GM18526 (cell line): ENCODE measurements around the gene FYN.

ENCODE experiments used
- POLR2A ChIP-seq: IDR thresholded peaks from 3 replicates; pipeline ENCODE4 v1.6.1; 2011; ENCODE audit not compliant: insufficient read length; ENCODE audit errors: extremely low read depth

The FYN gene

DNA sequence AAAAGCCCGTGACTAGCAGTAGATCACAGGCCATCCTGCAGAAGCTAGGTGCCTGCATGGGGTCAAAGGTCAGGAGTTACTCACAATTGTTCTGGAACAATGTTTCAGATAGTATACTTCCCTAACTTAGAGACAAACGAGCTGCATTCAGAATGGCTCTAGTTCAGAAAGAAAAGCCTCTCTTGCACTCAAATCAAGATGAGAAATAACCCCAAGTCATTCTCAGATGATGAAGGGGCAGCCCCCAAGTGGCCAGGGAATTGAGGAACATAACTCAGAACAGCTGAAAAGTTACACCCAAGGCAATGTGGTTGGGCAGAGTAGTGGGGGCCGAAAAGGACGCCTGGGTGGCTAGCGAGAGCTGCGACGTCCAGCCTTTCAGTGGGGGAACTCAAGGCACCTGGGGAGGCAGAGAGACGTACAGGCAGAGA is 27.8 kb downstream of the FYN start:
- TF ChIP-seq POLR2A, result no peak

DNA sequence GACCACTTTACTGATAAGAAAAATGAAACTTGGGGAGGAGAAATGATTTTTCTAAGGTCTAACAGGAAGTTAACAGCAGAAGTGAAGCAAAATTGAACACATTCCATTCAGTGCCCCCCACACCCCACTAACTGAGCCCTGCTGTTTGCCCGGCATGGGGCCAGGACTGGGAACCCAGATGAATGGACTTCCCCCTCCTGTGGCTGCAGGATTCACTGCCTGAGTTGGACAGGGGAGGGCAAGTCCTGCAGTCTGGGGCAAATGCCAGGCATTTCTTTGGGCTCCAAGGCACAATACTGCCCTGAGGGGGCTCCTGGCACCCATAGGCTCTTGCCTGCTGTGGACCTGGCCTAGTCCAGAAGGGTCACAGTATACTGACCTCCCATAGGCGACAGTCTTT is 28.3 kb downstream of the FYN start:
- TF ChIP-seq POLR2A, result no peak

DNA sequence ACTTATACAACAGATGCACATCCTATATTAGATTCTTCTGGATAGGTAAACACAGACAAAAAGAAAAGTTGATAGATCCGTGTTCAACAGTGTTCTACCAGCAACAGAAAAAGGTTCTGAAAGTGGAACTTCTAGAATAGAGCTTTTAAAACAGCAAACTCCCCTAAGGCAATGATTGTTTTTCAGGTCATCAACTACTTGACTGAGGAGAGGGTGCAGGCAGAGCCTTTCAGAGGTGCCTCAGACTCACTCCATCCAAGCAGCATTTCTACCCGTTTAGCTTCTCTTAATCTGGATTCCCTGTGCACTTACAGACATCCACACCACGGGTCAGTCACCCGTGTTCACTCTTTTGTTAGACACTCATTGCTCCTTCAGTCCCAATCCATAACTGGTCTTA is 28.9 kb downstream of the FYN start:
- TF ChIP-seq POLR2A, result no peak

DNA sequence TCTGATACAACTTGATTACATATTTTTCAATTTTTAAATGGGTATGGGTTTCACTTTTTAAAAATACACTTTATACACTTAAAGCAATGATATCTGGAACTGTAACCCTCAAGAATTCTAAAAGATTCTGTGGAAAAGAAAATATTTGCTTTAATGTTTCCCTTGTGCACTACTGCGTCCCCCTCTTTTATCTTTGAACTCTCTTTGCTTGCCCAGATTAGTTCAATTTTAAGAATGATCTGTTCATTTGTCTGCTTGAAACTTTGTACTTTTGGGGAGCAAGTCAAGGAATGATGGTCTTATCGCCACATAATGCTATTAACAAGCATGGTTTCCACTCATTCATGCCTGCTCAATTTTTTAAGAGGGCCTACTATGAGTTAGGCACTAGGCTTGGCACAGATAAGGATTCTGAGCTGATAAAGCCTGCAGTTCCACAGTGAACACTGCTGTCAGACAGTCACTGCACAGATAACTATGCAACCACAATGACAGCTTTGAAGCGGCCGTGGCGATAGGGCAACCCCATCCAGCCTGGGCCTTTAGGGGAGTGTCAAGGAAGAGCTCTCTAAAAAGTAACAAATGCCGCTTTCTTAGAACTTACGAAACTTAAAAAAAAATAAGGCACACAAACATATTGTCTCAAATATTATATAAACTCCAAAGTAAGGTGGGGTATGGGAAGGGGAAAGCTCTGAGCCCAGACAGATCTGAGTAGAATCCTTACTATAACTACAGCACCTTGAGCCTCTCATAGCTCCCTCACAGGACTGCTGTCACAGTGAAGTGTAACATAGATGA is 29.7 kb downstream of the FYN start:
- no peak for TF ChIP-seq POLR2A

DNA sequence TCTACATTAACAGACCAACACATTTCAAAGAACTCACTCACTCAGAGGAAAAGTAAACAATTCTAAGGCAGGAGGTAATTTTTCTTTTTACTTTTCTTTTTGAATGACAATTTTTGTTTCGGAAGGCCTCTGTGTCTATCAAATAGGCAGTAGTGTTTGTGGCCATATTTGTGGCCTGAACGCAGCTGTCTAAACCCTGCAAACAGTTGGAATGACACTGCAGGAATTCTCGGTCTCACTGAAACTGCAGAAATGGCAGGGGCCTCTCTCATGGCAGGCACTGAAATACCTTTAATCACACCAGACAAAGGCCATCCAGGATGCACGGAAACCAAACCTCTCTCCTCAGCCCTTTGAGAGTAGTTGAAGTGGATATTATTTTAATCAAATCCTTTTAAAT is 30.4 kb downstream of the FYN start:
- no peak for TF ChIP-seq POLR2A

DNA sequence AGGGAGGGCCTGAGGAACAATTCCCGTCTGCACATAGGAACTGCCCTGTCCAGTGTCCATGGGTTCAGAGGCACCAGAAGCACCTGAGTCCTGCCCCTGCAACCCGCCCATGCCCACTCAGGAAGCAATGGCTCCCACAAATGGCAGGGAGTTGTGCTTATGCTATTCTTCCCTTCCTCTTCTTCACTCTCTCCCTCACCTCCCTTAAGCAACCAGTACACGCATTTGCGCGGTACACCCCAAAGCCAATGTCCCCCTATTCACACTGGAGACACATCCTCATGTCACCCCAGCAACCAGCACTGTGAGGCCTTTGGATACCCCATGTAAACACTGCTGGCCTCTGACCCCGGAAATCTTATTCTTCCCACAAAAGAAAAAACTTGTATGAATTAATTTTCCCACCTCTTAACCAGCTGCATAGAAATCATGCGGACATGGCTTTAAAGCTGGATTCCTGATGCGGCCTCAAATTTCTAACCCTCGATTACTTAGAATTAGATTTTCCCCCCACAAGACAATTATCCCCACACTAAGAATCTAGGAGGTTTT is 30.9 kb downstream of the FYN start:
- no peak for TF ChIP-seq POLR2A

DNA sequence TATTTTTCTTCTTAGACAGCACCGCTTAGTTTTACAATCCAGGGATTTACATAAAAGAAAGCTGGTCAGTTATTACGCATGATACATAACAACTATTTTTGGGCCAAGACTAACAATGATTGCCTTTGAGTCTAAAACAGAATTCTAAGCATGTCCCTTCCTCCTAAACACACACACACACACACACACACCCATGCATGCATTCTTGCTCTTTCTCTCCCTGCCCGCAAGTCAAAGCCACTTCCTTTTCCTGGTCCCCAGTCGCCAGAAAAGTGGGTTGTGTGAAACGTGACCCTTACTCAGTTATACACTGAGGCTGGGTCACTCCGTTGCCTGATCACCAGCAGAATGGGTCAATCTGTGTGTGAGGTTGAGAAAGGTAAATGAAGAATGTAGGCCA is 31.4 kb downstream of the FYN start:
- TF ChIP-seq POLR2A, result no peak

DNA sequence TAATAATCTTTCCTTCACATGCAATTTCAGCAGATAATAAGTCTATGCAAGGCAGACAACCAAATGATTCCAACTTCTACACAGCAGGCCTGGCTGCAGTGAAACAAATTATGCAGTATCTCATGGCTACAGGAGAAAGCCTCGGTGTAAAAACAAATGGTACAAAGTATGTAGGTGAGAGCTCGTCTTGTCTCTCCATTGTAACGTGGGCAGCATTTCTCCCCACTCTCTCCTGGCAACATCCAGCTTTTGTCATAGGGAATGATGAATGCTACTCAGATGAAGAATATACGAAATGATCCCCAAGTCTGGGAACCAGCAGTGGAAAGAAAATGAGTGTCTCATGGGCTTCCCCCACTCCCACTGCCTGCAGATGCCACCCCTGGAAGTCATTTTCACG is 32.4 kb downstream of the FYN start:
- no peak for TF ChIP-seq POLR2A

DNA sequence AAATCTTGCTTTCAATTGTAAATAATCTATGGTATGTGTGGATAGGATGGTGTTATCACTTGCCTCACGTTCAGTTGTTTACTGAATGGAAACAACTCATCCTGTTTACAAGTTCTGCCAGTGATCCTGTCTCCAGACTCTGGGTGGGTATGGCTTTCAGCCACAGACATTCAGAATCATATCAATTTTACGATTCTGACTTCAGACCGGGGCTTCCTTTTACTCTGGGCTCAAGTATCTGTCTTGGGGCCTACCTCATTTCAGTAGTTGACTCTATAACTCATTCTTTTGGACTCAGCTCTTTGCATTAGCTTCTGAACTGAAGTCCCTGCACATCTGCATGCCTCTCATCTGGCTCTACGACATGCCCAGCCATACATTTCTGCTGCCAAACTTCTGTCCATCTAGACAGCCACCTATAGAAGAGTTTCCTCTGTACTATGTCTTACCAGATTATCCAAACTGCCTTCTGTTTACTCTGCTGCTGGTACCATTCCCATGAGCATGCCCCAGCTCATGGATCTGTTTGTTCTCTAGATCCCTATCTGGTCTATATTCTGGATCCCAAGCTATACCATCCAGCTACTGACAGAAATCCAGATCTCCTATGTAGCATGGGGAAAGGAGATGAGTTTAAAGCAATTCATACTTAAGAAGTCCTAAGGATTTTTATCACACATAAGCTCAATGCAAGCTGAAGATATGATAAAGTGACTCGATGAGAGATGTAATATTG is 34.3 kb downstream of the FYN start:
- no peak for TF ChIP-seq POLR2A

DNA sequence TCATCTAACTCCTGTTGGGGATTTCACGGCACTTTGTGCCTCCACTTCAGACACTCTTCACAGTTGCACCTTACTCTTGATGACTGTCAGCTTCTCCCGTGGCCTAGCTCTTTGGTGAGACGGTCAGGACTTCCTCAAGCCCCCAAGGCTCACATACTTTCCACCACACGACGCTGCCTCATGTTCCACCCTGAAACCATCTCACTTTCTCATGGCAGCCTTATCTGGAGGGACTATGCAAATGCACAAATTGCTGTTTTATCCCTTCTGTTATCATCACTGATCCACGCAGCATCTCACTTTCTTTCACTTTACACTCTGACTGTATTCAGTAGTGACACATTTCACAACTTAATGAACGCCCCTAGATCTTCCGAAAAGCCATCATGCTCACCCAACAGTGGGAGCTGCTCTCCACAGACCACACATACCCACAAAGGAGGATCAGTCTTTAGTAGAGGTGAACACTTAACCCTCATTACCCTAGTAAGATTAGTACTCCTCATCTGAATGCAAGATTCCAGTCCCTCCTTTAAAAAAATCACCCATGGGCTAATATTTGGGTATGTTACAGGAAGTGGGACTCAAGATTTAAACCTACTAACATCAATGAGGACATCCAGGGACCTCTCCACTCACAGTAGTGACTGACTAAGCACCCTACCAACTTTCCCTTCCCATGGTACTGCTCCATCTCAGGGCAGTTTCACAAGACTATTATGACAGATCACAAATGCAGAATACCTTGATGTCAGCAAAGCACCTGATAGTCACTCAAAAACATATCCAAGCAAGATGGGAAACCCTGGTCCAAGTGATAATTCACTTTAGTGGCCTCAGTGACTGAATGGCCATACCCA is 35.4 kb downstream of the FYN start:
- TF ChIP-seq POLR2A, result no peak

DNA sequence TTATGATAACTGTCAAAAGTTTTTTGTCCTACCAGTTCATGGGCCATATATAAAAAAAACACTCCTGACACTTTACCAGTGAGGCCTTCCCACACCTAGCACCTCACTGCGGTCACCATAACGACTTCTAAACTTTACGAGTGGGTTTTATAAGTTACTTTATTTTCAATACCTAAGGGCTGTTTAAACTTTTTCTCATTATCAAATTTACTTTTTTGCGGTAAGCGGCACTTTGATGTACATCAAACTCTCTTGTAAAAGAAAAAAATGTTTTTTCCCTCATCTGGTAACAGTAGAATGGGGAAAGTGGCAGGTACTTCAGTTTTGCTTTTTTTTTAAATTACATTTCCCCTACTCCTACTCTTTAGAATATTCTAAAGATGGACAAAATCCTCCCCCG is 36.2 kb downstream of the FYN start:
- TF ChIP-seq POLR2A, result no peak

DNA sequence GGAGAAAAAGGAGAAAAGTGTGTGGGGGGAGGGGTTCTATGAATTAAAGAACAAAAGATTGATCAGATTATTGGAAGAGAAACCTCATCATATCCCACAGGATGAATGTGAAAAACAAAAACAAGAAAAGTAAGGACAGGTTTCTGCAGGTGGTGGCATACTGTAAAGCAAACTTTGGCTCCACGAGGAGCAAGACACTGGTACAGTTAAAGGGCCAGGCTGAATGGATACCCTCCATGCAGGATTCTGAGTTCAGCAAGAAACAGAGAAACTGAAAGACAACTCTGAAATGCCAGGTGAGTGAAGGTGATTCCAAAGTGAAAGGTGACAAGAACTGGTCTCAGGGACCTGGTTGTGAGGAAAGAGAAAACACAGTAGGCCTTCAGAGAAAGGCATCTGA is 37.4 kb downstream of the FYN start:
- TF ChIP-seq POLR2A, result no peak

DNA sequence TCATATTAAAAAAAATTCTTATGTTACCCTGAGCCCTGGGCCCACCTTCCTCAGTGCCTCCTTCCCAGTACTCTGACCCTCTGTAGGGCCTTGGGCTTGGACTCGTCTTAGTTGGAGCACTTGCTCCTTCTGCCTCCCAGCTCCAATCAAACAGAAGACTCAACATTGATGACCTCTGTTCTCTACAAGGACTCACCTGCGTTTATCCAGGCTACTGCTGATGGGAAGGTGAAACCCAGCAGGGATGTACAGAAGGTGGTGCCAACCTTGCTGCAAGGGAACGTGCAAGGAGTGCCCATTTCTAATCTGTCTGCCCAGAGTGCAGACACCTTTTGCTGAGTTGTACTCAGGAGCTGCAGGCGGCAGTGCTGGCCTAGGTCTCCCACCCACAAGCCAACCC is 38.9 kb downstream of the FYN start:
- no peak for TF ChIP-seq POLR2A

DNA sequence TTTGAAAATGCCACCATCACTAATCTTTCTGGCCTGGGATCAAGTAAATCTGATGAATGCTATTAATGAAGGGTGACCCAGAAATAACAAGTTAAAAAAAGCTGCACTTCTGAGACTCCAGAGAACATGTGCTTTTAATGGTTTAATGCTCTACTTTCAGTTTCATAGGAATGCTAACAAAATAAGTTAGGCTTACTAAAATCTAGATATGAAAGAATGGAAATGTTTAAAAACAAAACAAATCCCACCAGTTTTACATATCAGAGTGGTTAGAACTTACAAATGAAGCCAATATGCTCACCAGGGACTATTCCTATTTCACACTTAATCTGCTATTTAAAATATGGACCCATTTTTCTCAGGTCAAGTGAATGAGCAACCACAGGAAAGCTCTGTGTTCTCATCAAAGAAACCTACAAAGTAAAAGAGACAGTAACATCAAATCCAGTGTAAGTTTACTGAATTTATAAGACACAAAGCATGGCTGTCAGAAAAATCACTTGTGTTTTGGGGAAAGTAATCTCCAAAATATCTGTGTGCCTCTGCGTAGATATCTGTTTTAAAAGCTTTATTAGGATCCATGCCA is 40.3 kb downstream of the FYN start:
- no peak for TF ChIP-seq POLR2A

DNA sequence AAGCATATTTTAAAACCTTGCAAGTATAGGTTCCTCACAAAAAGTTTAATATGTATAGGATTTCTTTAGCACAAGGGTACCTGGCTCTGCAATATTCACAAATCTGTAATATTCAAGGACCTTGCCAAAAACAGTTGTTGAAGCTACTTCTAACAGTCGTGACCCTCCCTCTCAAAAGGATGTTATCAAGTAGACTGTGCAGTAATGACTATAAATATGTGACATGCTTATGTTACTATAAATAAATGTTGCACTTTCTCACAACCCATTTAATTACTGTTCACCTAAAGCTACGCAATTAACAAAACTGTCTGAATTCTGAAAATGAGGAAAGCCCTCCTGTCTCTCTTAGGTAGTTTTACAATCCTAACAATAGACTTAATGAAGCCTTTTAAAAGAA is 41.8 kb downstream of the FYN start:
- no peak for TF ChIP-seq POLR2A
